Measurements from ENCODE around the gene TTYH3.

Gene TTYH3

GRCh38 chr7:2711895-2712675 is 80.3 kb downstream of the TTYH3 start:
- no peak for DNase-seq

GRCh38 chr7:2713370-2713769 is 81.6 kb downstream of the TTYH3 start:
- peak; percentile 5 for DNase-seq

DNA sequence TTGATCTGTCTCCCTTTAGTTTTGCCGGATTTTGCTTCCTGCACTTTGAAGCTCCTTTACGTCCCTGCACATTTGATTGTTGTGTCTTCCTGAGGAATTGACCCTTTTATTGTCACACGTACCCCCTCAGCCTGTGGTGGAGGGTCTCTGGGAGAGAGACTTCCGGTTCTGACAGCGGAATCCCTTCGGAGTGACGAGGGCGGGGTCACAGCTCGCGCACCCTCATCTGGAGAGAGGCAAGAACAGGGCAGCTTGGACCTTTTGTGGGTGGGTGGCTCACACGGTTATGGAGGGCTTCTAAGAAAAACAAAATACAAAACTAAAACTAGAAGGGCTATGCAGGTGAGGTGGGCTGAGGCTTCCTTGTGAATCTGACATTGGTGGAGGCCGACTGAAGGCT is 82.2 kb downstream of the TTYH3 start:
- no peak for DNase-seq

Data from OCI-M1 (cell line).